SU-DHL-6 (cell line): ENCODE data around the gene RC3H1.

ENCODE experiments used
- CTCF ChIP-seq: fragments of 200-600 bp; sonication (generic); IDR thresholded peaks from one replicate; pipeline ENCODE4 v1.5.1; 2017; ENCODE audit warnings: antibody characterized with exemption, mild to moderate bottlenecking, low read length, moderate library complexity; ENCODE audit not compliant: insufficient read depth, poor library complexity, severe bottlenecking
- EZH2phosphoT487 ChIP-seq: fragments of 200-600 bp; sonication (generic), shearing (Covaris generic); conservative IDR thresholded peaks from 2 replicates; pipeline ENCODE4 v1.6.1; 2018; ENCODE audit warnings: mild to moderate bottlenecking, antibody characterized with exemption, low read length, moderate library complexity, mixed read lengths

GRCh38 chr1:173914366-173914871, 107.7 kb downstream of the RC3H1 start:
- TF ChIP-seq CTCF (peak; percentile 81), EZH2phosphoT487 (no peak)
